Measurements from ENCODE around the gene KRT36.

DNA sequence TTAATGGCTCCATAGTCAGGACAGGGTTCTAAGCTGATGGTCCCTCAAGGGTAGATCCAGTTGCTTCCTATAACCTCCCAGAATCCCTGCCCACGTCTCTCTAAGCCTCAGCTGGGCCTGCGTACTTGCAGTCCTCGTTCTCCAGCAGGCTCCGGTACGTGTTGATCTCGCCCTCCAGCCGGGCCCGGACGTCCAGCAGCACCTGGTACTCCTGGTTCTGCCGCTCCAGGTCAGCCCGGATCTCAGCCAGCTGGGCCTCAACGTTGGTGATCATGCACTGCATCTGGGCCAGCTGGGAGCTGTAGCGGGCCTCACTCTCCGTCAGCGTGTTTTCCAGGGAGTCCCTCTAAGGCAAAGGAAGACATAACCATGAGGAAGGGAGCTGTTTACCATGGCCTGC is 27.0 kb downstream of the KRT36 start:
- TF ChIP-seq POLR2AphosphoS5 (IDR thresholded peaks at IDR 0.05; ENCODE audit: low read depth, low read length) (no peak), TAF1 (IDR thresholded peaks at IDR 0.05; ENCODE audit: borderline replicate concordance, insufficient read depth, low read length) (no peak), SIN3A (IDR thresholded peaks at IDR 0.05; ENCODE audit: borderline replicate concordance, insufficient read depth, low read length) (no peak)
- TF ChIP-seq, protein P1, sequence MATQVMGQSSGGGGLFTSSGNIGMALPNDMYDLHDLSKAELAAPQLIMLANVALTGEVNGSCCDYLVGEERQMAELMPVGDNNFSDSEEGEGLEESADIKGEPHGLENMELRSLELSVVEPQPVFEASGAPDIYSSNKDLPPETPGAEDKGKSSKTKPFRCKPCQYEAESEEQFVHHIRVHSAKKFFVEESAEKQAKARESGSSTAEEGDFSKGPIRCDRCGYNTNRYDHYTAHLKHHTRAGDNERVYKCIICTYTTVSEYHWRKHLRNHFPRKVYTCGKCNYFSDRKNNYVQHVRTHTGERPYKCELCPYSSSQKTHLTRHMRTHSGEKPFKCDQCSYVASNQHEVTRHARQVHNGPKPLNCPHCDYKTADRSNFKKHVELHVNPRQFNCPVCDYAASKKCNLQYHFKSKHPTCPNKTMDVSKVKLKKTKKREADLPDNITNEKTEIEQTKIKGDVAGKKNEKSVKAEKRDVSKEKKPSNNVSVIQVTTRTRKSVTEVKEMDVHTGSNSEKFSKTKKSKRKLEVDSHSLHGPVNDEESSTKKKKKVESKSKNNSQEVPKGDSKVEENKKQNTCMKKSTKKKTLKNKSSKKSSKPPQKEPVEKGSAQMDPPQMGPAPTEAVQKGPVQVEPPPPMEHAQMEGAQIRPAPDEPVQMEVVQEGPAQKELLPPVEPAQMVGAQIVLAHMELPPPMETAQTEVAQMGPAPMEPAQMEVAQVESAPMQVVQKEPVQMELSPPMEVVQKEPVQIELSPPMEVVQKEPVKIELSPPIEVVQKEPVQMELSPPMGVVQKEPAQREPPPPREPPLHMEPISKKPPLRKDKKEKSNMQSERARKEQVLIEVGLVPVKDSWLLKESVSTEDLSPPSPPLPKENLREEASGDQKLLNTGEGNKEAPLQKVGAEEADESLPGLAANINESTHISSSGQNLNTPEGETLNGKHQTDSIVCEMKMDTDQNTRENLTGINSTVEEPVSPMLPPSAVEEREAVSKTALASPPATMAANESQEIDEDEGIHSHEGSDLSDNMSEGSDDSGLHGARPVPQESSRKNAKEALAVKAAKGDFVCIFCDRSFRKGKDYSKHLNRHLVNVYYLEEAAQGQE (IDR thresholded peaks at IDR 0.05; ENCODE audit: insufficient read depth in 1 of 2, low read depth in 2 of 2, low read length in 2 of 2), result no peak

Measured in PFSK-1 (cell line).